GM23338 (cell line): ENCODE measurements around the gene PROX1. TPM values are rescaled to one million over a fixed set of nuclear protein-coding genes. Genes with fewer than 3 reads are reported as not detected.

Experiments used
- ATAC-seq: fragments of 200-7000 bp; cut with Tn5 transposase; 3 replicates; pipeline ENCODE4 v1.9.1; 2020
- DNase-seq: peaks from one replicate; pipeline ENCODE4 v3.0.0-alpha.2; 2015; ENCODE audit warnings: low spot score
- H2AFZ ChIP-seq: fragments of 200-600 bp; sonication (generic); 2 replicates; pipeline ENCODE4 v1.8.0; 2016; ENCODE audit warnings: antibody characterized with exemption, mild to moderate bottlenecking, moderate library complexity
- H3F3A ChIP-seq: fragments of 200-600 bp; sonication (generic); replicated peaks from 2 replicates; pipeline ENCODE4 v1.8.0; 2017; ENCODE audit warnings: antibody characterized with exemption, mixed run types, low read depth
- H3K27ac ChIP-seq: fragments of 200-600 bp; sonication (generic); 2 replicates; pipeline ENCODE4 v1.6.1; 2016; ENCODE audit warnings: low read depth
- H3K27me3 ChIP-seq: fragments of 200-600 bp; sonication (generic); 2 replicates; pipeline ENCODE4 v1.8.0; 2016; ENCODE audit warnings: mild to moderate bottlenecking, mixed run types, moderate library complexity; ENCODE audit not compliant: insufficient read depth
- H3K36me3 ChIP-seq: fragments of 200-600 bp; sonication (generic); 2 replicates; pipeline ENCODE4 v1.8.0; 2016; ENCODE audit warnings: mild to moderate bottlenecking; ENCODE audit not compliant: insufficient read depth
- H3K4me1 ChIP-seq: fragments of 200-600 bp; sonication (generic); 2 replicates; pipeline ENCODE4 v1.8.0; 2016; ENCODE audit warnings: mild to moderate bottlenecking, moderate library complexity; ENCODE audit not compliant: insufficient read depth
- H3K4me2 ChIP-seq: fragments of 200-600 bp; sonication (generic); 2 replicates; pipeline ENCODE4 v1.7.1; 2017; ENCODE audit warnings: mixed run types
- H3K4me3 ChIP-seq: fragments of 200-600 bp; sonication (generic); 2 replicates; pipeline ENCODE4 v1.6.1; 2016; ENCODE audit warnings: mixed run types
- H3K79me2 ChIP-seq: fragments of 200-600 bp; sonication (generic); replicated peaks from 2 replicates; pipeline ENCODE4 v1.8.0; 2017; ENCODE audit warnings: mild to moderate bottlenecking; ENCODE audit not compliant: insufficient read depth
- H3K9me2 ChIP-seq: fragments of 200-600 bp; sonication (generic); 2 replicates; pipeline ENCODE4 v1.8.0; 2017; ENCODE audit not compliant: insufficient read depth
- H4K20me1 ChIP-seq: fragments of 200-600 bp; sonication (generic); replicated peaks from 2 replicates; pipeline ENCODE4 v1.8.0; 2017; ENCODE audit warnings: mild to moderate bottlenecking; ENCODE audit not compliant: insufficient read depth
- H3K27ac Mint-ChIP-seq: 2 replicates; pipeline ENCODE4 v1.8.0; 2020; ENCODE audit warnings: inconsistent platforms, mild to moderate bottlenecking, moderate library complexity, mixed read lengths
- H3K27me3 Mint-ChIP-seq: 3 replicates; pipeline ENCODE4 v1.8.0; 2022; ENCODE audit warnings: low read depth, mild to moderate bottlenecking, moderate library complexity, mixed read lengths, inconsistent platforms; ENCODE audit not compliant: insufficient read depth, poor library complexity
- H3K36me3 Mint-ChIP-seq: 3 replicates; pipeline ENCODE4 v1.8.0; 2021; ENCODE audit warnings: low read depth, mild to moderate bottlenecking, inconsistent platforms, moderate library complexity, mixed read lengths
- H3K4me1 Mint-ChIP-seq: 3 replicates; pipeline ENCODE4 v1.8.0; 2020; ENCODE audit warnings: mild to moderate bottlenecking, inconsistent platforms, mixed read lengths
- H3K4me3 Mint-ChIP-seq: 3 replicates; pipeline ENCODE4 v1.8.0; 2021; ENCODE audit warnings: moderate library complexity, mild to moderate bottlenecking, inconsistent platforms, mixed read lengths
- H3K9me3 Mint-ChIP-seq: 3 replicates; pipeline ENCODE4 v1.8.0; 2020; ENCODE audit warnings: moderate library complexity, mild to moderate bottlenecking, inconsistent platforms, mixed read lengths
- CREB1 ChIP-seq: fragments of 250-450 bp; sonication (Bioruptor Pico); IDR thresholded peaks from 2 replicates; pipeline ENCODE4 v1.5.0; 2020; ENCODE audit warnings: low read depth, mild to moderate bottlenecking, moderate library complexity
- ETS1 ChIP-seq: IDR thresholded peaks from 2 replicates; pipeline ENCODE4 v1.6.1; 2016; ENCODE audit warnings: antibody characterized with exemption
- EZH2 ChIP-seq: fragments of 200-600 bp; sonication (generic); IDR thresholded peaks from one replicate; pipeline ENCODE4 v1.8.0; 2017; ENCODE audit warnings: antibody characterized with exemption, mild to moderate bottlenecking, low read depth; ENCODE audit not compliant: unreplicated experiment
- EZH2phosphoT487 ChIP-seq: fragments of 200-600 bp; sonication (generic); IDR thresholded peaks from one replicate; pipeline ENCODE4 v1.8.1; 2018; ENCODE audit warnings: antibody characterized with exemption; ENCODE audit not compliant: unreplicated experiment
- JUNB ChIP-seq: IDR thresholded peaks from one replicate; pipeline ENCODE4 v1.6.1; 2016; ENCODE audit warnings: antibody characterized with exemption; ENCODE audit not compliant: unreplicated experiment
- NANOG ChIP-seq: IDR thresholded peaks from 2 replicates; pipeline ENCODE4 v1.6.1; 2016; ENCODE audit warnings: antibody characterized with exemption, borderline replicate concordance
- POLR2AphosphoS5 ChIP-seq: IDR thresholded peaks from 2 replicates; pipeline ENCODE4 v1.6.1; 2016; ENCODE audit warnings: antibody characterized with exemption, low read depth
- REST ChIP-seq: IDR thresholded peaks from one replicate; pipeline ENCODE4 v1.6.1; 2018; ENCODE audit warnings: antibody characterized with exemption; ENCODE audit not compliant: unreplicated experiment
- STAT1 ChIP-seq: IDR thresholded peaks from one replicate; pipeline ENCODE4 v1.6.1; 2016; ENCODE audit warnings: antibody characterized with exemption; ENCODE audit not compliant: unreplicated experiment
- ZNF114 ChIP-seq: fragments of 250-450 bp; sonication (Bioruptor Pico); IDR thresholded peaks from 2 replicates; pipeline ENCODE4 v1.5.0; 2020; ENCODE audit warnings: mild to moderate bottlenecking, moderate library complexity
- ZNF331 ChIP-seq: fragments of 250-450 bp; sonication (Bioruptor Pico); IDR thresholded peaks from 2 replicates; pipeline ENCODE4 v1.5.0; 2020; ENCODE audit warnings: low read depth, mild to moderate bottlenecking, moderate library complexity
- polyA plus RNA-seq: library from polyadenylated mRNA; unstranded; fragments of >200 nt; fragmentation: Nextera tagmentation; extraction: Ambion mirVana; gene quantifications from 2 replicates; pipeline ENCODE4 v1.2.1, GENCODE V29; 2016
- total RNA-seq: library from RNA; depleted of rRNA; stranded (reverse); fragments of >200 nt; shearing (Covaris generic); gene quantifications from 2 replicates; pipeline ENCODE4 v1.2.3, GENCODE V29; 2014
- TF ChIP-seq, protein P1 (sequence below): fragments of 250-450 bp; sonication (Bioruptor Pico); IDR thresholded peaks from 2 replicates; pipeline ENCODE4 v1.5.0; 2020; ENCODE audit warnings: mild to moderate bottlenecking, moderate library complexity
- TF ChIP-seq, protein P2 (sequence below), 2 experiments: fragments of 200-600 bp in 1 of 2; sonication (generic) in 1 of 2; conservative IDR thresholded peaks; 2 replicates each; pipeline versions ENCODE4 v1.5.1 to v1.6.1; 2016 to 2017; ENCODE audit warnings: antibody characterized with exemption in 2 of 2, low read depth in 2 of 2, mild to moderate bottlenecking in 2 of 2, moderate library complexity in 1 of 2

Gene PROX1
- total and polyA plus RNA-seq, 2 experiments from 2014 or later: 0.49 to 0.66 TPM

DNA sequence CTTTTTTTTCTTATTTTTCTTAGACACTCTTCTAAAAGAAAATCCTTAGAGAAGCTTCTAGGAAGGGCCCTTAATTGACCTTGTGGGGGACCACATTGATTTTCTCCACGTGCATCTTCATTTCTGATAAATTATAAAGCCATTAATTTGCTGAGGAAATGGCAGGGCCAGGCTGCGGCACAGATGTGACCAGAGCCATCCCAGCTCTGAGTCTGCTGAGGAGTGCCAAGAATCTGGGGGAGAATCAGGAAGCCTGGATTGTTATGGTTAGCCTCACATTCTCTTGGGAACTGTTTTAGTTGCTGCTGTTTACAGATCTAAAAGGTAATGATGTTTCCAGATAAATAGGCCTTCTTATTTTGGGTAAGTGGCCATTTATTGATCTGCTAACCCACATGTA is 16.2 kb downstream of the PROX1 start:
- no peak overlapping the region for H3K4me3 Mint-ChIP-seq
- H3F3A ChIP-seq: no peaks in the 10 kb centered on the region
- H3K4me1 ChIP-seq: peaks cover 16% of the 10 kb centered on the region
- no peak overlapping the region for H3K27ac ChIP-seq
- no peaks in the 10 kb centered on the region for H3K79me2 ChIP-seq
- no peaks in the 10 kb centered on the region for H3K9me2 ChIP-seq
- H3K27ac Mint-ChIP-seq: no peak overlapping the region
- peaks cover 15% of the 10 kb centered on the region for H3K4me1 Mint-ChIP-seq
- no peaks in the 10 kb centered on the region for H3K27me3 Mint-ChIP-seq
- no peaks in the 10 kb centered on the region for H4K20me1 ChIP-seq
- no peak overlapping the region for H2AFZ ChIP-seq
- H3K4me2 ChIP-seq: no peak overlapping the region
- H3K36me3 Mint-ChIP-seq: no peaks in the 10 kb centered on the region
- H3K36me3 ChIP-seq: no peaks in the 10 kb centered on the region
- DNase-seq (no peak), ATAC-seq (peak; percentile 24; the same call in 1 of the 3 replicates)
- TF ChIP-seq, protein P1, sequence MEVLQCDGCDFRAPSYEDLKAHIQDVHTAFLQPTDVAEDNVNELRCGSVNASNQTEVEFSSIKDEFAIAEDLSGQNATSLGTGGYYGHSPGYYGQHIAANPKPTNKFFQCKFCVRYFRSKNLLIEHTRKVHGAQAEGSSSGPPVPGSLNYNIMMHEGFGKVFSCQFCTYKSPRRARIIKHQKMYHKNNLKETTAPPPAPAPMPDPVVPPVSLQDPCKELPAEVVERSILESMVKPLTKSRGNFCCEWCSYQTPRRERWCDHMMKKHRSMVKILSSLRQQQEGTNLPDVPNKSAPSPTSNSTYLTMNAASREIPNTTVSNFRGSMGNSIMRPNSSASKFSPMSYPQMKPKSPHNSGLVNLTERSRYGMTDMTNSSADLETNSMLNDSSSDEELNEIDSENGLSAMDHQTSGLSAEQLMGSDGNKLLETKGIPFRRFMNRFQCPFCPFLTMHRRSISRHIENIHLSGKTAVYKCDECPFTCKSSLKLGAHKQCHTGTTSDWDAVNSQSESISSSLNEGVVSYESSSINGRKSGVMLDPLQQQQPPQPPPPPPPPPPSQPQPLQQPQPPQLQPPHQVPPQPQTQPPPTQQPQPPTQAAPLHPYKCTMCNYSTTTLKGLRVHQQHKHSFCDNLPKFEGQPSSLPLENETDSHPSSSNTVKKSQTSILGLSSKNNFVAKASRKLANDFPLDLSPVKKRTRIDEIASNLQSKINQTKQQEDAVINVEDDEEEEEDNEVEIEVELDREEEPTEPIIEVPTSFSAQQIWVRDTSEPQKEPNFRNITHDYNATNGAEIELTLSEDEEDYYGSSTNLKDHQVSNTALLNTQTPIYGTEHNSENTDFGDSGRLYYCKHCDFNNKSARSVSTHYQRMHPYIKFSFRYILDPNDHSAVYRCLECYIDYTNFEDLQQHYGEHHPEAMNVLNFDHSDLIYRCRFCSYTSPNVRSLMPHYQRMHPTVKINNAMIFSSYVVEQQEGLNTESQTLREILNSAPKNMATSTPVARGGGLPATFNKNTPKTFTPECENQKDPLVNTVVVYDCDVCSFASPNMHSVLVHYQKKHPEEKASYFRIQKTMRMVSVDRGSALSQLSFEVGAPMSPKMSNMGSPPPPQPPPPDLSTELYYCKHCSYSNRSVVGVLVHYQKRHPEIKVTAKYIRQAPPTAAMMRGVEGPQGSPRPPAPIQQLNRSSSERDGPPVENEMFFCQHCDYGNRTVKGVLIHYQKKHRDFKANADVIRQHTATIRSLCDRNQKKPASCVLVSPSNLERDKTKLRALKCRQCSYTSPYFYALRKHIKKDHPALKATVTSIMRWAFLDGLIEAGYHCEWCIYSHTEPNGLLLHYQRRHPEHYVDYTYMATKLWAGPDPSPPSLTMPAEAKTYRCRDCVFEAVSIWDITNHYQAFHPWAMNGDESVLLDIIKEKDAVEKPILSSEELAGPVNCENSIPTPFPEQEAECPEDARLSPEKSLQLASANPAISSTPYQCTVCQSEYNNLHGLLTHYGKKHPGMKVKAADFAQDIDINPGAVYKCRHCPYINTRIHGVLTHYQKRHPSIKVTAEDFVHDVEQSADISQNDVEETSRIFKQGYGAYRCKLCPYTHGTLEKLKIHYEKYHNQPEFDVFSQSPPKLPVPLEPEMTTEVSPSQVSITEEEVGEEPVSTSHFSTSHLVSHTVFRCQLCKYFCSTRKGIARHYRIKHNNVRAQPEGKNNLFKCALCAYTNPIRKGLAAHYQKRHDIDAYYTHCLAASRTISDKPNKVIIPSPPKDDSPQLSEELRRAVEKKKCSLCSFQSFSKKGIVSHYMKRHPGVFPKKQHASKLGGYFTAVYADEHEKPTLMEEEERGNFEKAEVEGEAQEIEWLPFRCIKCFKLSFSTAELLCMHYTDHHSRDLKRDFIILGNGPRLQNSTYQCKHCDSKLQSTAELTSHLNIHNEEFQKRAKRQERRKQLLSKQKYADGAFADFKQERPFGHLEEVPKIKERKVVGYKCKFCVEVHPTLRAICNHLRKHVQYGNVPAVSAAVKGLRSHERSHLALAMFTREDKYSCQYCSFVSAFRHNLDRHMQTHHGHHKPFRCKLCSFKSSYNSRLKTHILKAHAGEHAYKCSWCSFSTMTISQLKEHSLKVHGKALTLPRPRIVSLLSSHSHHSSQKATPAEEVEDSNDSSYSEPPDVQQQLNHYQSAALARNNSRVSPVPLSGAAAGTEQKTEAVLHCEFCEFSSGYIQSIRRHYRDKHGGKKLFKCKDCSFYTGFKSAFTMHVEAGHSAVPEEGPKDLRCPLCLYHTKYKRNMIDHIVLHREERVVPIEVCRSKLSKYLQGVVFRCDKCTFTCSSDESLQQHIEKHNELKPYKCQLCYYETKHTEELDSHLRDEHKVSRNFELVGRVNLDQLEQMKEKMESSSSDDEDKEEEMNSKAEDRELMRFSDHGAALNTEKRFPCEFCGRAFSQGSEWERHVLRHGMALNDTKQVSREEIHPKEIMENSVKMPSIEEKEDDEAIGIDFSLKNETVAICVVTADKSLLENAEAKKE (CRISPR knock-in tag): no peak
- no peak for TF ChIP-seq STAT1
- TF ChIP-seq NANOG: no peak
- TF ChIP-seq JUNB: no peak
- no peak for TF ChIP-seq ZNF114 (CRISPR knock-in tag)
- no peak for TF ChIP-seq ETS1
- no peak for TF ChIP-seq EZH2
- TF ChIP-seq ZNF331: no peak
- TF ChIP-seq EZH2phosphoT487: no peak
- TF ChIP-seq CREB1 (CRISPR knock-in tag): no peak
- TF ChIP-seq, protein P2, sequence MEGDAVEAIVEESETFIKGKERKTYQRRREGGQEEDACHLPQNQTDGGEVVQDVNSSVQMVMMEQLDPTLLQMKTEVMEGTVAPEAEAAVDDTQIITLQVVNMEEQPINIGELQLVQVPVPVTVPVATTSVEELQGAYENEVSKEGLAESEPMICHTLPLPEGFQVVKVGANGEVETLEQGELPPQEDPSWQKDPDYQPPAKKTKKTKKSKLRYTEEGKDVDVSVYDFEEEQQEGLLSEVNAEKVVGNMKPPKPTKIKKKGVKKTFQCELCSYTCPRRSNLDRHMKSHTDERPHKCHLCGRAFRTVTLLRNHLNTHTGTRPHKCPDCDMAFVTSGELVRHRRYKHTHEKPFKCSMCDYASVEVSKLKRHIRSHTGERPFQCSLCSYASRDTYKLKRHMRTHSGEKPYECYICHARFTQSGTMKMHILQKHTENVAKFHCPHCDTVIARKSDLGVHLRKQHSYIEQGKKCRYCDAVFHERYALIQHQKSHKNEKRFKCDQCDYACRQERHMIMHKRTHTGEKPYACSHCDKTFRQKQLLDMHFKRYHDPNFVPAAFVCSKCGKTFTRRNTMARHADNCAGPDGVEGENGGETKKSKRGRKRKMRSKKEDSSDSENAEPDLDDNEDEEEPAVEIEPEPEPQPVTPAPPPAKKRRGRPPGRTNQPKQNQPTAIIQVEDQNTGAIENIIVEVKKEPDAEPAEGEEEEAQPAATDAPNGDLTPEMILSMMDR (conservative IDR thresholded peaks at IDR 0.05; ENCODE audit: low read depth in 2 of 2): no peak
- TF ChIP-seq REST: no peak
- TF ChIP-seq POLR2AphosphoS5: no peak
- no peak overlapping the region for H3K4me3 ChIP-seq
- H3K27me3 ChIP-seq: no peaks in the 10 kb centered on the region
- H3K9me3 Mint-ChIP-seq: no peaks in the 10 kb centered on the region
